CD4-positive, alpha-beta T cell treated with Interferon alpha-2 for 1 hour (primary cell): ENCODE results near the gene ZNF175.
A peak's percentile ranks its signal among the peaks of the same experiment; 100 is the strongest.

Source experiments
- DNase-seq, 2 donors: peaks; one replicate each; pipeline ENCODE4 v3.0.0-alpha.2; 2020 to 2022

ZNF175 gene

GRCh38 chr19:51570962-51571575, at the start of gene ZNF175:
Gene ZNF175 (plus strand): TSS chr19:51571283. CDS start chr19:51573330, 2,047 bp downstream.
- peak; percentile 86 to 91 for DNase-seq

DNA sequence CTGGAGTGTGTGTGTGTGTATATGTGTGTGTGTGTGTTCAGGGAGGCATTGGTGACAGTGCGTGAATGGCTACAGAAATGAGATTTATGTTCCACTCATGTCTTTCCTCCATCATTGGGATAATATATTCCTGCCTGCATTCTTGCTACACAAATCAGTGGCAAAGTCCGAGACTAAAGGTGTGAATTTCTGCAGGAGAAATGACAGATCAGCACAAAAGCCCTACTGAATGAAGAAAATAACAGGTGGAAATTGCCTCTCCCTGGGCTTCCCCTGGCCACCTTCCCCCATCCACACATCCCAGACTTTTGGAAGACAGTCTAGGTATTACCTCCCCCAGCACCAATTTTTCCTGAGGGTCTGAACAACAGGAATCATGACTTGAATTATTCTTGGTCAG, 49.7 kb upstream of the ZNF175 start:
- DNase-seq = no peak

- DNase-seq = no peak
Measured at GRCh38 chr19:51521781-51522180, 49.3 kb upstream of the ZNF175 start.

GRCh38 chr19:51524666-51525264, 46.3 kb upstream of the ZNF175 start:
- no peak for DNase-seq

- no peak for DNase-seq
Measured at GRCh38 chr19:51525651-51526050, 45.4 kb upstream of the ZNF175 start.

- no peak for DNase-seq
Measured at GRCh38 chr19:51529301-51529700, 41.8 kb upstream of the ZNF175 start.

DNA sequence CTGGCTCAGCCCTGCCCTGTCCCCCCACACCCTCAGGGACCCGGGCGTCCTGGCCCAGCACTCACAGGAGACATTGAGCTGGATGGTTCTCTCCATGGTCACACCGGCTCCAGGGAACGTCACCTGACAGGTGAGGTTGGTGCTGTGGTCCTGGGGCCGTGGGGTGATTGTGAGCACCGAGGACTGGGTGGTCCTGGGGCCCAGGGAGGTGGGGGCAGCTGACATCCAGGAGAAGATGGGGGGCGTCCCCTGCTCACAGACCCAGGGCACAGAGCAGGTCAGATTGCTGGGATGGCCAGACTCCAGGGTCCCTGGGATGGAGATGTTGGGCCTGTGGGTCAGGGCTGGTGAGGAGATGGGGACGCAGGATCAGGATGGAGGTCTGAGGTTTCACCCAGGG, 40.5 kb upstream of the ZNF175 start:
- no peak for DNase-seq

DNA sequence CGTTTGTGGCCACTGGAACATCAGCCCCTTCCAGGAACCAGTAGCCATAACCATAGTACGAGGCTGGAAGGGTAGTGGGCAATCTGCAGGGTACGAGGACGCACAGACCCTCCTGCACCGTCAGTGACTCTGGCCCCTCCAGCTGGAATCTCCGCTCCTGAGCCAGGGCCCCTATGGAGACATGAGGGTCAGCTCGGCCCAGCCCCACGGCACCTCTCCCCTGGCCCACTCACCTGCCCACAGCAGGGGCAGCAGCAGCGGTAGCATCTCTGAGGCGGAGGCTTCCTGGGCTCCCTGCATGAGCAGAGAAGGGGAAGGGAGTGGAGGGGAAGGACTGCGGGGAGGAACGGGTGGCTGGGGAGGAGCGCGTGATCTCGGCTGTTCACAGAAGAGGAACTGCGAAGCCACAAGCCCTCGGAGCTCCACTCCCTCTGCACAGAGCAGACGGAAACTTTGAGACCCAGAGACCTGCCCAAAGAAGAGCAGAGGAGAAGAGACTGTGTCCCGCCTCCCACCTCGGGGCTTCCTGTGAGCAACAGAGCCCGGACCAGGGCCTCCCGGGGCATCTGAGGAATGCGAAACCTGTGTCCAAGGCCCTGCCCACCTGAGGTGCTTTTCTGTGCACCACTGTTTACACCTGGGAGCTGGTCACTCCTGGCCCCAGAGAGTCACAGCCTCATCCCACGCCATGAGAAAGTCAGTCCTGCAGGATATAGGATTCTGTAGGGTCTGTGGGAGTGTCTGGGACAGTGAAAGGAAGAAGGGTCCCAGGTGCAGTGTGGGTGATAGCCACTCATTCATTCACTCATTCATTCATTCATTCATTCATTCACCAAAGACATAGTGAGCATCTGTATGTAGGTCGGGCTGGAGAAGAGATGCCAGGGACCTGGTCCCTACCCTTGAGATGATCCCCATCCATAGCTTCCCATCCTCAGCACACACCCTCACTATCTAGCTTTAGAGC, 39.5 kb upstream of the ZNF175 start, which contains the start of gene SIGLEC6:
TSS of gene SIGLEC6 (minus strand) at position 322 of the 967 bp plus-strand sequence. CDS start at position 300, 22 bp downstream.
- peak; percentile 40 to 72 for DNase-seq

DNA sequence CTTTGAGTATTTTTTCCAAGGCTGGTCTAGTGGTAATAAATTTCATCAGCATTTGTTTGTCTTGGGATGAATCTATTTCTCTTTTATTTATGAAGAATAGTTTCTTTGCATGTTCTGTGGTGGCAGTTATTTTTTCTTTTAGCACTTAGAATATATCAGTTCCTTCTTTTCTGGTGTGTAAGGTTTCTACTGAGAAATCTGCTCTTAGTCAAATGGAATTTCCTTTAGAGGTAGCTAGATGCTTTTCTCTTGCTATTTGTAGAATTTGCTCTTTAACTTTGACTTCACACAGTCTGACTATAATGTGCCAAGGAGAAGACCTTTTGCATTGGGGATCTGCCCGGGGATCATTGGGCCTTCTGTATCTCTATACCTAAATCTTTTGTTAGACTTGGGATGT, 35.5 kb upstream of the ZNF175 start:
- no peak for DNase-seq

DNA sequence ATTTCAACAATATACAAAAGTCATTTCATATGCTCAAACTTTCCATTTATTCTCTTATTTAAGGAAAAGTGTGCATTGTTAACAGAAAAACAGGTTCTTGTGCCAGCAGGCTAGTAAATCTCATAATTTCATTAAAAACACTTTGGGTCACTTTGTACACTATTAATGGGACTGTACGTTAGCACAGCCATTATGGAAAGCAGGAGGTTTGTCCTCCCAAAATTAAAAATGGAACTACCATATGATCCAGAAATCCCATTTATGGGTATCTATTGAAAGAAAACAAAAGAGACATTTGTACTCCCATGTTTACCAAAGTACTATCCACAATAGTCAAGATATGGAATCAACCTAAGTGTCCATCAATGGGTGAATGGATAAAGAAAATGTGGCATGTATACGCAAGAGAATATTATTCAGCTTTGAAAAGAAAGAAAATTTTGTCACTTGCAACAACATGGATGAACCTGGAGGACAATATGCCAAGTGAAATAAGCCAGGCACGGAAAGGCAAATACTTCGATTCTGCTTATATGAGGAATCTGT, 31.2 kb upstream of the ZNF175 start:
- no peak for DNase-seq

DNA sequence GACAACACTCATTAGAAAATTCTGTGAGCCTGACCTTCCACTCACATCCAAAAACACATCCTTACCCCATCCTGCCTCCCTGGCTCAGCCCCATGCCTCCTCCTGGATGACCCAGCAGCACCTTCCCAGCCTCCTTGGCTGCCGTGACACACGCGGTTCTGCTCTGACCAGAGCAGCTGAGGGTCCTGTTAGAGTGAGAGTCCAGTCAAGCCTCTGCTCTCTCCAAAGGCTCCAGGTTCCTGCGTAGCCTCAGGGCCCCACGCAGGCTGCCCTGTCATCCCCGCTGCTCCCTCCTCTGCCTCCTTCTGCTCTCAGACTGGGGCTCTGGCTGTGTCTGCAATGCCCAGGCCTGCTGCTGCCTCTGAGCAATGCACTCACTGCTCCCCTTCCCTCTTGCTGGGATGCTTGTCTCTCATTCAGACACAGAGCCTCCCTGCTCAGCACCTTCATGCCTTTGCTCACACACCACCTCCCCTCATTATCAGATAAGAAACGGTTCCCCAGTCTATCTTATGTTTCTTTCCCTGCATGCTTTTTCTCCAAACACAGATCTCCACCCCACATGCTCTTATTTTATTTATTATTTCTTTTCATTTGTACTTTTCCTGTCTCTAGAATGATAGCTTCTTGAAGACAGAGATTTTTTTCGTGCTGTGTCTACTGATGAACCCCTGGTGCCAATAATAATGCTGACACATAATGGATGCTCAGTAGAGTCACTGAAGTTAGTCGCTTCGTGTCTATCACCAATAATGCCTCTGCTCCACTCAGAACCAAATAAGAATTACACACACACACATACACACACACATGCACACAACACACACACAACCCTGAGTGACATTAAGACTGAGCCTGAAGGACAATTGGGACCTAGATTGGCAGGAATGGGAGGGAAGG, 29.4 kb upstream of the ZNF175 start:
- no peak for DNase-seq

- no peak for DNase-seq
Measured at GRCh38 chr19:51542699-51543098, 28.4 kb upstream of the ZNF175 start.

GRCh38 chr19:51544038-51544437, 27.0 kb upstream of the ZNF175 start:
- DNase-seq = no peak

DNA sequence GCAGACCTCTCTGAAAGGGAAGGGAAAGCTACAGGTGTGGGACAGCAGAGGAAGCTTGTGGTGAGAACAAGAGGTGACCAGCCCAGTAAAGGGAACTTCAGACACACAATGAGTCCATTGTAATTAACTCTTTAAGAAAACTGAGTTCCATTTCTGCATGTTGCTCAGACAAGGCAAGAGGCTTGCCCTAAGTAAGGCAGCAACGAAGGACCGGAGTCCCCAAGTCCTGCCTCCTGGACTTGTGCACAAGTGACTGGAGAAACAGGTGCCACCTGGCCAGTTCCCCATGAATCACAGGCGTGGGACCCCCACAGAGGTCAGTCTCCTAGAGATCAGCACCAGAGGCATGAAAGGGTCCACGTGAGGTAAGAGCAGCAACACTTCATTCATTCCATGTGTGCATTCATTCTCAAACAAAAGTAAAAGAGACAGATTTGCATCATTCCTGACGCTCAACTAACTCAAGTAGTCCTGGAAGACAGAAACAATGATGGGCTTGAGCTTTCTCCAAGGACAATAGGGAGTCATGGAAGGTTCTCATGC, 24.9 kb upstream of the ZNF175 start:
- DNase-seq = no peak

GRCh38 chr19:51546650-51547396, 24.3 kb upstream of the ZNF175 start:
- DNase-seq = peak in 1 of 2 donors; percentile 27

DNA sequence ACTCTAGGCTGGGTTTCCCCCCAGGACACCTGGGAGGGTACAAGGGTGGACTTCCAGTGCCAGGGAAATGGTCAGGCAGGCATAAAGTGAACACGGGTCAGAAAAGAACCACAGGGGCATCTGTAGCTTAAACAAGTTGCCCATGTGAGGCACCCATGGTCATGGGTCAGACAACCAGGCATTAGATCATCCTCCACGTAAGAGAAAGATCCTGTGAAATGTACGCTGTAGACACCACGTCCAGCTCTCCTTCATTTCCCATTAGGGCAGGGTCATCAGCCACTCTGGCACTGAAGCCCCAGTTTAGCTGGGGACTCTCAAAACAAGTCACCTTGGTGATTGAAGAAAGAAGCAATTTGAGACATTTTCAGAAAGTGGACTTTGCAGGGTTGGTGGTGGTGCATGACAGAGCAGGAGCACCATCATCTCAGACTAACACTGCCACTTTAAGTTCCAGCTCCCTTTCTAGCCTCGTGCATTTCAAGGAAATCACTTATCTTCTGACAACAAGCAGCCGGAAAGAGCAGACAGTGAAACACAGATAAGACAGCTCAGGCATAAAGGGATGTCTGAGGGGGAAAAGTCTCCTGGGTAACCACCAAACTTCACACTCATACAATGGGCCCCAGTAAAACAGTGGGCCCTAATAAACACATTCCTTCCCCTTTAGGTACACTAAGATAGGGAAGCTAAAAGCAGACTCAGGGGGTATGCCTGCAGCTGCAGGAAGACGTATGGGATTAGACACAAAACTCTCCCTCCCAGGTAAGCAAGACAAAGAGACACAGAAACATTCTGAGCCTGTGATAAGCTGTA, 23.5 kb upstream of the ZNF175 start:
- peak in 1 of 2 donors; percentile 9 for DNase-seq

- no peak for DNase-seq
Measured at GRCh38 chr19:51548213-51548651, 22.9 kb upstream of the ZNF175 start.

DNA sequence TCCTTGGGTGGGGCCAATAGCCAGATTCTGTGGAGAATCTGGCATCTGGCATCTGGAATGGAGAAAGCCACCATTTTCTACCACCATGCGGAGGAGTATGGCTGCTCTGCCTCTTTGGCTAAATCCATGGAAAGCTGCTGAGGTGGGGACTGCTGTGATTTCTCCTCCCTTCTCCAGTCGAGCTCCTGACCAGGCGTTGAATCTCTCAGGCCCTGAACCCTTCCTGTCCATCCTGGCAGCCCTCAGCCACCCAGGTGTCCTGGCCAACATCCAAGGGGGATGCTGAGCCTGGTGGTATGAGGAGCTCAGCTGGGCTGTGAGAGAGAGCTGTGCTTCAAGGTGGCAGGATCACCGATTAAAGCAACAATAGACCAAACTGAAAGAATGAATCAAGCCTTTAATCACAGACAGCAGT, 22.2 kb upstream of the ZNF175 start:
- no peak for DNase-seq

GRCh38 chr19:51549533-51550324, 21.4 kb upstream of the ZNF175 start:
- no peak for DNase-seq
